Stimulated activated CD8-positive, alpha-beta memory T cell treated with anti-CD3 and anti-CD28 coated beads, Interleukin-4, amount 100 ng/mL, for 48 hours (primary cell): Measurements from ENCODE around the gene CHRNA10.

ENCODE experiments used
- DNase-seq: peaks from one replicate; pipeline ENCODE4 v3.0.0-alpha.2; 2020

CHRNA10 gene, protein sequence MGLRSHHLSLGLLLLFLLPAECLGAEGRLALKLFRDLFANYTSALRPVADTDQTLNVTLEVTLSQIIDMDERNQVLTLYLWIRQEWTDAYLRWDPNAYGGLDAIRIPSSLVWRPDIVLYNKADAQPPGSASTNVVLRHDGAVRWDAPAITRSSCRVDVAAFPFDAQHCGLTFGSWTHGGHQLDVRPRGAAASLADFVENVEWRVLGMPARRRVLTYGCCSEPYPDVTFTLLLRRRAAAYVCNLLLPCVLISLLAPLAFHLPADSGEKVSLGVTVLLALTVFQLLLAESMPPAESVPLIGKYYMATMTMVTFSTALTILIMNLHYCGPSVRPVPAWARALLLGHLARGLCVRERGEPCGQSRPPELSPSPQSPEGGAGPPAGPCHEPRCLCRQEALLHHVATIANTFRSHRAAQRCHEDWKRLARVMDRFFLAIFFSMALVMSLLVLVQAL

DNA sequence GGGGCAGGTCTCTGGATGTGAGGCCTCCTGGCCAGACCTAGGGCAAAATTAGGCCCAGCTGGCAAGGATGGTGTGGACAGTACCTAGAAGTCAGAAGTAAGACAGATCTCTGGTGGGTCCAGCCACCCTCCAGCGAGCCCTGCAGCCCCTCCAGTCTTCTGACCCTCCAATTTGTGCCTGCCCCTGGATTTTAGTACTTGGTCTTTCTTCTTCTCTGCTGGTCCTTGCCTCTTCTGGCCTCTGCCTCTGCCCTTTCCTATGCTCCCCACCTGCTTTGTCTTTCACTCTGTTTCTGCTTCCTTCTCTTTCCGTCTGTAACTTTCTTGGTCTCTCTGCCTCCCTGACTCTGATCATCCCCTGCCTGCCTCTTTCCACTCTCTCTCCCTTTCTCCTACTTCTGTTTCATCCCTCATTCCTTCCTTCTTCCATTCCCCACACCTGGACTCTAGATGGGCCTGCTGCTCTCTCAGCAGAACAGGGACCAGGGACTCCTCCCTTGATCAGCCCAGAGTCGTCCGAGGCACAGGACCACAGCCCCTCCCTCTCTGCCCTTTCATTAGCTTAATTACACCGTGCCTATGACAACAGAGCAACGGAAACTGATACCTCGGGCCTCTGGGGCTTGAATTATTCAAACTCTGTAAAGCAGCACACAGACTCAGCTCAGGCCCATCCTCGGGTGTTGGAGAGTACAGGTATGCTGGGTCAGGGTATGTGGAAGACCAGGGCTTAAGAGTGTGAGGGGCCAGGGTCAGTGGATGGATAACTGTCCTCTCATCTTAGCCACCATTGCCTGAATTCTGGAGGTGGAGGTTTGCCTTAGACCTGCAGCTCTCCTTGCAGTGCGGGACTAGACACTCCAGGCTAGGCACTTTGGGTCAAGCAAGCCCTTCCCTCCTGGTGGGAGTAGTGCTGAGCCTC lies at the start of gene CHRNA10:
CHRNA10 (minus strand) TSS at position 51 of the 921 bp plus-strand sequence. CDS start 72 bp downstream, outside the sequence.
- DNase-seq = no peak

DNA sequence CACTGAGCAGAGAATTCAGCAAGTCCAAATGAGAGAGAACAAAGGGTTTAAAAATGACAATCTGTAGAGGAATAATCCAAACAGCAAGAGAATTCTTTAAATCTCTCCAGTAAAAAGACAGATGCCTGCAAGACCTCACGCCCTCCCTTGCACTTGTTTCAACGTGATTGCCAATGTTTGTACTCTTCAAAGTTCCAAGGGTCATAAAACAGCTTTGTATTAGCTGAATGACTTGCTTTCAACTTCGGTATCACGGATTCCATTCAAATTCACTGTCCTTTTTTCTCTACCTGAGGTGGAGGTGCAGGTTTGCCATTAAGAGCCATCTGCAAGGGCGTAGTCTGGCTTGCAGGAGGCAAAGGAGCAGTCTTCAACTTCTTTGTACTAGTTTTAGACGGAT lies 41.1 kb upstream of the CHRNA10 start:
- DNase-seq = no peak

GRCh38 chr11:3710485-3711259 lies 39.5 kb upstream of the CHRNA10 start:
- DNase-seq = no peak

- no peak for DNase-seq
These were observed 38.8 kb upstream of the CHRNA10 start for GRCh38 chr11:3709977-3710376.

GRCh38 chr11:3707176-3707575 lies 36.0 kb upstream of the CHRNA10 start:
- DNase-seq = no peak

GRCh38 chr11:3703383-3703782 lies 32.2 kb upstream of the CHRNA10 start:
- DNase-seq = no peak

DNA sequence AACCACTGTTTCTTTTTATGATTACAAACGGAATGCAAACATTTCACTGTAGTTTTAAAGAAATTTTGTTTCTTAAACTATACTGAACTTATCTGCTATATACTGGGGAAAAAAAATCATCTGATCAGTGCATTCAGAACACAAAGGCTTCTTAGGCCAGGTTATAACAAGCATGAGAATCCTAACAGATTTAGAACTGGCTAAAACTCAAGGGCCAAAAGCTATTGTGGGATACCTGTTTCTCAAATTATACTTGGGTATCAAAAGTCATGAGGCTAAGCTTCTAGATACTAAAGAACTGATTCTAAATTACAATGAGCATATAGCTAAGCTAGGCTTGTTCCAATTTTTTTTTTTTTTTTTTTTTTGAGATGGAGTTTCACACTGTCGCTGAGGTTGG lies 29.7 kb upstream of the CHRNA10 start:
- DNase-seq = no peak

DNA sequence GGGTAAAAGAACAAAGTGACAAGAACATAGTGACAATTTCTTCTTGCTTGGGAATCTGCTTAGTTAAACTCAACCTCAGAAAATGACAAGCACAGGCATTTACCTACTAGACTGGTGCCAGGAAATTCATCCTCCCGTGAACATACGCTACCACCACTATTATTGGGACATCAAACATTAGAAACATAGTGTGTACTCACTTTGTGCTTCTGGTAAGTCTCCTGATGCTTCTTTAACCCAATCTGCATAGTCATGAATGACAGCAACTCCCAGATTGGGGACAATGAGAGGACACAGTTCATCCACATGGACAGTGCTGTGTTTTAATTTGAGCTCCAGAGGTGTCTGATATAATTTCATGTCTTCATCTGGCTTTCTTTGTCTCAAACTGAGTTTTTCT lies 29.2 kb upstream of the CHRNA10 start:
- no peak for DNase-seq

GRCh38 chr11:3686751-3687150 lies 15.6 kb upstream of the CHRNA10 start:
- no peak for DNase-seq

DNA sequence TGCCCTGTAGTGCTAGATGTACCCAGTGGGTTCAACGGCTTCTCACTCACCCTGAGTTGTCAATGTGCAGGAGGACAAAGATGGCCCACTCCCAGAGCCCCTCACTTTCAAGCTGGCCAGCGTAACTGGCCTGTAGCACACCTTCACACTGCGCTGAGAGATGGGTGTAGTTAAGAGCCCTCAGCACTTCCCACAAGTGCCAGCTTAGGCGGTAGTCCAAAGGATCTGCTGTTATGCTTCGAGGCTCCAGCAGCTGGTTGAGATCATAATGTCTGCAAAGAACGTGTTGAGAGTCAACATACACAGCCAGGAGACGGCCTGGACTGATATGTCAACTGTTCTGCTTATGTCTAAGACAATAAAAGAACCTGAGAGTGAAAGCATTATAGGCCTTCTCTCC lies 14.7 kb upstream of the CHRNA10 start:
- DNase-seq = no peak

- DNase-seq = no peak
These were observed 13.6 kb upstream of the CHRNA10 start for GRCh38 chr11:3684819-3685172.

DNA sequence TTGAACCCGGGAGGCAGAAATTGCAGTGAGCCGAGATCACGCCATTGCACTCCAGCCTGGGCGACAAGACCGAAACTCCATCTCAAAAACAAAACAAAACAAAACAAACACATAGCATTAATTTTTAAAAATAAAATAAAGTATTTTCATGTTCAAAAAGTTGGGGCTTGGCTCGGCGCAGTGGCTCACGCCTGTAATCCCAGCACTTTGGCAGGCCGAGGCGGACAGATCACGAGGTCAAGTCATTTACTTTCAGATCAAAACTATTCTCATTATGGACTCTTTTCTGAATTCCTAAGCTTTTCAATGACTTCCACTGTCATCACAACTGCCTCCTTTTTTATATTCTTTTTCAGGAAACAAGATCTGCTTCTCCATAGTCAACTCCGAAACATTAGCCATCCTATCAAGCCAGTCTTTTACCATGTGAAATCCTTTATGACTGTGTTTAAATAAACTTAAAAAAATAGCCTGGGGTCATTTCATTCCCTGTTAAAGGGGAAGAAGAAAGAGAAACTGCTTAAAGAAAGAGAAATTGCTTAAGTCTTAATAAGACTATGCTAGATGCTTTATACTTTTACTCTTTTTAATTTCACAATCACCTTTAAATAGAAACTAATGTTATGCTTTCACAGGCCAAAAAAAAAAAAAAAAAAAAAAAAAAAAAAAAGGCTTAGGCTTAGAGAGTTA lies 13.1 kb upstream of the CHRNA10 start:
- DNase-seq = no peak

GRCh38 chr11:3683039-3683438 lies 11.9 kb upstream of the CHRNA10 start:
- DNase-seq = no peak

GRCh38 chr11:3679077-3679476 lies 7.9 kb upstream of the CHRNA10 start:
- DNase-seq = no peak

- no peak for DNase-seq
These were observed 4.8 kb upstream of the CHRNA10 start for GRCh38 chr11:3675971-3676370.

- DNase-seq = no peak
These were observed 3.0 kb upstream of the CHRNA10 start for GRCh38 chr11:3674189-3674588.

- DNase-seq = no peak
These were observed 1.4 kb downstream of the CHRNA10 start for GRCh38 chr11:3669742-3670183.

- DNase-seq = no peak
These were observed 2.1 kb downstream of the CHRNA10 start for GRCh38 chr11:3669128-3669527.

- DNase-seq = no peak
These were observed 3.8 kb downstream of the CHRNA10 start for GRCh38 chr11:3667149-3668035.

DNA sequence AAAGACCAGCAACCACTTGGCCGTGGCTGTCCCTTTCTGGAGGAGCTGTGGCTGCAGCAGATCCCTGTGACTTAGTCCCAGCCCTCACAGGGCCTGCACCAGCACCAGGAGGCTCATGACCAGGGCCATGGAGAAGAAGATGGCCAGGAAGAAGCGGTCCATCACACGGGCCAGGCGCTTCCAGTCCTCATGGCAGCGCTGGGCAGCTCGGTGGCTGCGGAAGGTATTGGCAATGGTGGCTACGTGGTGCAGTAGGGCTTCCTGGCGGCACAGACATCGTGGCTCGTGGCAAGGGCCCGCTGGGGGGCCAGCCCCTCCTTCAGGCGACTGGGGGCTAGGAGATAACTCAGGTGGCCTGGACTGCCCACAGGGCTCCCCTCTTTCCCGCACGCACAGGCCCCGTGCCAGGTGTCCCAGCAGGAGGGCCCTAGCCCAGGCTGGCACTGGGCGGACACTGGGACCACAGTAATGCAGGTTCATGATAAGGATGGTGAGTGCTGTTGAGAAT lies 5.1 kb downstream of the CHRNA10 start:
- no peak for DNase-seq
